HG03045 (cell line): Measurements from ENCODE around the gene ESR2.
"Not testable (repeated sequence)": the region's sequence is repeated elsewhere in the genome, so short reads cannot be mapped to it uniquely, and the experiment has no call there.

Experiments
- ATAC-seq: cut with Tn5 transposase; IDR thresholded peaks from one replicate; pipeline ENCODE4 v1.9.1; 2021; ENCODE audit warnings: mild to moderate bottlenecking, moderate library complexity; ENCODE audit not compliant: unreplicated experiment

ESR2 gene

DNA sequence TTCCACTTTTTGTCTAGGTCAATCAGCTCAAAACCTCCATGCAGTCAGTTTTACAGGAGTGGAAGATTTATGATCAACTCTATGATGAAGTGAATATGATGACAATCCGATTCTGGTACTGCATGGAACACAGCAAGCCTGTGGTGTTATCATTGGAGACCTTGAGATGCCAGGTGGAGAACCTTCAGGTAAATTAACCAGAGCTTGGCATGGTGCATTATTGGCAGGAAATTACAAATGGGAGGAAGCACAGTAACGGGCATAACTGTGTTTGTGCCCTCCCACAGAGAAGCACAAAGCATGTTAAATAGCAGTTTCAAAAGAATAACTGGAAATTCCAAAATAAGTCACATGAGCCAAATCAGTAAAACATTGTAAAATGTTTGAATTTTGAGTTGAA, 135.6 kb downstream of the ESR2 start:
- no peak for ATAC-seq

DNA sequence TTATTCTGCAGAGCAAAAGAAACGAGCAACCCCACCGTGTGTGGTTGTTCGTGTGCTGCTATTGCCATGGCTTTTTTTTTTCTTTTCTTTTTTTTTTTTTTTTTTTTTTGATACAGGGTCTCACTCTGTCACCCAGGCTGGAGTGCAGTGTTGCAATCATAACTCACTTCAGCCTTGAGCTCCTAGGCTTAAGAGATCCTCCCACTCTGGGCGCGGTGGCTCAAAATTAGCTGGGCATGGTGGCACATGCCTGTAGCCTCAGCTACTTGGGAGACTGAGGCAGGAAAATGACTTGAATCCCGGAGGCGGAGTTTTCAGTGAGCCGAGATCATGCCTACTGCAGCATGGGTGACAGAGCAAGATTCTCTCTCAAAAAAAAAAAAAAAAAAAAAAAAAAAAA, 144.2 kb downstream of the ESR2 start:
- ATAC-seq, result no peak

DNA sequence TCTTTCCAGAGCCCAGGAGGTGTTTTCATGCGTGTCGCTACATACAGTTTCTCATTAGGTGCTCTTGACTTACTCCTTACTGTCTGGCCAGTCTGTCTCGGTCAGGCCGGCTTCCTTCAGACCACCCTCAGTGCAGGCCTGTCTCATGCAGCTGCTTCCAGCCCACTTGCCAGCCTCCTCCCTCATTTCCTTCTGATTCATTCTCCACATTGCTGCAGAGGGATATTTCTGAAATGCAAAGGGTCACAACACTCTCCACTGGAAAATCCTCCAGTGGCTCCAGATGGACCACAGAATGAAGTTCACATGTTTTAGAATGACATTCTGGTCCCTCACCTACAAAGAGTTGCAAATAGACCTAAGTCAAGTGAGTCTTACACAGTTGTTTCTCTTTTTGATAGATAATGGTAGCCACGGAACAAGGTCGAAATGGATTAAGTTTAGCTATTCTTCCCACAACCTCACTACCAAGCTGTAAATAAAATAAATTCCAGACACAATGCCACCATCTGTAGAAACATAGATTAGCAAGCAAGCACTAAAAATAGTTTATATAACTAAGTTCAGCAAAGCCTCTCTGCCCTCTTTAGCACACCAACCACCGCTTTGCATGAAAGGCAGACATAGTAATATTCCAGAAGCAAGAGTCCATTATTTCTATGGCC, 146.9 kb downstream of the ESR2 start:
- ATAC-seq, result no peak

DNA sequence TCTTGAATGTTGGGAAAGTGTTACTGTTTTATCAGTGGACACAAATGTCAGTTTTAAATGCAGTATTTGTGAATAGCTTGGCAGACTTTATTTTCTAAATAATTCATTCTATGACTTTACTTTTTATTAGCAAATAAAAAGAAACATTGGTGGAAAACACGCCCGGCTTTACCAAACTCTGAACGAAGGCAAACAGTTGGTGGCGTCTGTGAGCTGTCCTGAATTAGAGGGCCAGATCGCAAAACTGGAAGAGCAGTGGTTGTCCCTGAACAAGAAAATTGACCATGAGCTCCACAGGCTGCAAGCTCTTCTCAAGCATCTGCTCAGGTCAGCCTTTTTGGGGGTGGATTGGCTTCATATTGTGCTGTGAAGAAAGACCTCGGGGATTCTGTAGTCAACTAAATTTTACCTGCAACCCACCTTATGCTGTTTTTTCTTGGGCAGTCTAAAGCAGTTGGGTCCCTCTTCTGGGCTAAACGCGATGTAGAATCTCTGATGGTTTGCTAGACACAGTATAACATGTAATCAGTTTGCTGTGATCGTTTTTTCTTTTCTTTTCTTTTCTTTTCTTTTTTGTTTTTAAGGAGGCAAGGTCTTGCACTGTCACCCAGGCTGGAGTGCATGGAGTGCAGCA, 156.4 kb downstream of the ESR2 start:
- no peak for ATAC-seq

- no peak for ATAC-seq
Observed at GRCh38 chr14:64126548-64126947, 167.6 kb downstream of the ESR2 start.

DNA sequence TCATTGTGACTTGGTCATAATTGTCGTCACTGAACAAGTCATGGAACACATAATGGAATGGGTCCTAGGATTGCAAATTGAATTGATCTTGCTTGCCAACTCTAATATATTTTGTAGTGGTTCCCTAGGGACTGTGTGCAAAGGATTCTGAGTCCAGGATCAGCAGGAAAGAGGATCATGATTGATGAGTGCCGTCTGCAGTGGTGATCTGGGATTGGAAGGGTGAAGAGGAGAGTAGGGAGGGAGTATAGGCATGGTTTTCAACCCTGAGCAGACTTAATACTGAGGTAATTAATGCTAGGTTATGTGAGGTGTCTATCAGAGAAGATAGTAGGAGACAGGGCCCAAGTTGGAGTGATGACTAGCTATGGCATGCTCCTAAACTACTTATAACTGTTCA, 168.9 kb downstream of the ESR2 start:
- no peak for ATAC-seq

DNA sequence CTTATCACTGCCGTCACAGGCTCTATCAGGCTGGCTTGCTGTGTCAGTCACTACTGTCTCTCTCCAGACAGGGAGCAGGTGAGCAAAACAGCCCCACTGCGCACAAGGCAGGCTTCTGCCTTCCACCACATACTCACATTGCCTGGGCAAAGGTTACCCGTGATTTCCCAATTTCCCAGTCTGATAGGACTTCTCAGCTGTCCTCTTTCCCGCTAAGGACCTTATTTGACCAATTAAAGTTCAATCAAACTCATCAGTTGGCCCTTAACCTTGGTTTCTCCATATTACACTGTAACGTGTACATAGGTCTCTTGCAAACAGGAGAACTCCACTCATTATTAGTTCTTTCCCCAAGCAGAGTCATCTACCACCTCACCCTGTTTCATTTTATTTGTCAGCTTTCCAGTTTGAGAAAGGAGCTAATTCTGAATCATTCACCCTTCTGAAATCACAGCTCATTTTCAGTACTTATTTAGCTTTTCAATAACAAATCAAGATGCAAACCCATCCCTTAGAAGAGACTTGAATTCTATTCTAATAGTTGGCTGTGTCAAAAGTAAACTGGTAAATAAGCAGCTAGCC, 170.8 kb downstream of the ESR2 start:
- no peak for ATAC-seq

GRCh38 chr14:64119980-64120379, 174.2 kb downstream of the ESR2 start:
- ATAC-seq, result no peak

- no peak for ATAC-seq
Observed at GRCh38 chr14:64119500-64119899, 174.7 kb downstream of the ESR2 start.

DNA sequence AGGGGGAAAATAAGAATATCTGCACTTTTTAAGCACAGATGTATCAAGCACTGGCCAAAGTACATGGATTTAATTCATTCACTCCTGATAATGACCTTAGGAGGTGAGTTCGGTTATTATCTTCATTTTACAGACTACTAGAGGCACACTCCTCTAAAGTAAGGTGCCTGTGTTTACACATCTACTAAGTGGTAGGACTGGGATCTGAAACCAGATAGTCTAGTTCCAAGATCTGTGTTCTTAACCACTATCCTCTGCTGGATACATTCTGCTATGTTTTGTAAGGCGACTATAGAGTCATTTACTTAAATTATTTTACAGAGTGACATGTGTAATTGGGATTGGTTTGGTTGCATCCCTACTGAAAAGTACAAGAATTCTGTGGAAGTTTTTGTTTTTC, 175.3 kb downstream of the ESR2 start:
- ATAC-seq, result no peak

DNA sequence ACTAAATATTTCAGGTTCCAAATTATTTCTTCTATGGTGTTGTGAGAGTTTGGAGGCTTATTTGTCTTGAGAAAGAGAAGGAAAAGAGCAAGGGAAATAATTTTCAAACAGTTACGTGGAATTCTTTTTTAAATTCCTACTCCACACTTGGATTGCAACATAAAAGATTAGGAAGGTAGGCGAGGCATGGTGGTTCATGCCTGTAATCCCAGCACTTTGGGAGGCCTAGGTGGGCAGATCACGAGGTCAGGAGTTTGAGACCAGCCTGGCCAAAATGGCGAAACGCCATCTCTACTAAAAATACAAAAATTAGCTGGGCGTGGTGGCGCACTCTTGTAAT, 175.8 kb downstream of the ESR2 start:
- ATAC-seq, result not testable (repeated sequence)

- ATAC-seq, result no peak
Observed at GRCh38 chr14:64117671-64118402, 176.3 kb downstream of the ESR2 start.

DNA sequence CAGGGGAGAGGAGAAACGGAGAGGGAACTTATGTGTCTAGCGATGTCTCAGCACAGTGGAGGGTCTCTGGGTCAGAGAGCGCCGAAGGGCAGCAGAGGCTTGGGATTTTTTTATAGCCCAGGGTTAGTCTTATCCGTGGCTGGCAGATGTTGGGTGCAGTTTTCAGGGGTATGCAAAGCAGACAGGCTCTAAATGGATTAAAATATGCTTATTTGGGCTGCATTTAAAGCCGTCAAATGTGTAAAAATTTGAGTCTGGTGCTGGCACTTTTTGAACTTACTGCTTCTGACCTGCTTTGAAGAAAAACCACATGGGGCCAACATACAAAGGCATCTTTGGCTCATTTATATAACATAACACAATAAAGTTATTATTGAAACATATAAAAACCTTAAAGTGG, 178.8 kb downstream of the ESR2 start:
- no peak for ATAC-seq

DNA sequence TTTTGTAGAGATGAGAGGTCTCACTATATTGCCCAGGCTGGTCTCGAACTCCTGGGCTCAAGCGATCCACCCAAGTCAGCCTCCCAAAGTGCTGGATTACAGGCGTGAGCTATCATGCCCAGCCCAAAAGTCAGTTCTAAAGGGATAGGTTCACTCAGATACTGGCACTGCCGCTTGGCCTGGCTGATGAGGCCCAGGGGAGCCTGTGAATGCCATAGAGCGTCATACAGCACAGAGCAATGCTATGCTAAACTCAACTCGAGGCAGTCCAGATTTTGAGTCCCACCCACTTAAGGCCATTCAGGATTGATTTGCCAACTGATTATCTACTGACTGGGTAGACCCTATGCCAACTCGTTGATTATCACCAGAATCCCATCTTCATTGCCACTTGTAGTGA, 179.4 kb downstream of the ESR2 start:
- no peak for ATAC-seq

- ATAC-seq, result no peak
Observed at GRCh38 chr14:64114166-64114565, 180.0 kb downstream of the ESR2 start.

DNA sequence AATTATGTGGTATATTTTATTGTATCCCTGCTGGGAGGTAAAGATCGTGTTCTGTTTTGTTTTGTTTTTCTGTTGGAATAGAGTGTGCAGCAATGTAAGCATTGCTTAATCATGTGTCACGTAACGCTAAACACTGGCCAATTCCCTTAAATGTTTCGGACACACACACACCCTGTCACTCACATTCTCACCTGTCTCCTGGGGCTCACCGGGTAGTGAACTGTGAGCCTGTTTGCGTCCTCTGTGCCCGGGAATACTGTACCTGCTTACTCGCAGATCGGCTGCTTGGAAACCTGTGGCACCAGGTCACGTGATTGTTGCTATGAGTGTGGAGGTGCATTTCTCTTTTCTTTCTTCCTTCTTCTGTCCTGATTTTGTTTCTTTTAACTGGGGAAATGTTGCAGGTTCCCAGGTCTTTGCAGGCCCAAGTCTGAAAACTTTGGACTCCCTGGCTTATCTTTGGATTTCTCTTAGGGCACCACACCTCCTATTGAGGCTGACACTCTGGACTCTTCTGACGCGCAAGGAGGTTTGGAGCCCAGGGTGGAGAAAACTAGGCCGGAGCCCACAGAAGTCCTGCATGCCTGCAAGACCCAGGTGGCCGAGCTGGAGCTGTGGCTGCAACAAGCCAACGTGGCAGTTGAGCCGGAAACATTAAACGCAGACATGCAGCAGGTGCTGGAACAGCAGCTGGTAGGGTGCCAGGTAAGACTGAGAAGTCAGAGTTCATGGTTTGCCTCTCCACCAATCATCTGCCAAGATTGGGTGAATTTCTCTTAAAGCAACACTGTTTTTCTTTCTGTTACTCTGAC, 181.1 kb downstream of the ESR2 start:
- ATAC-seq, result no peak

DNA sequence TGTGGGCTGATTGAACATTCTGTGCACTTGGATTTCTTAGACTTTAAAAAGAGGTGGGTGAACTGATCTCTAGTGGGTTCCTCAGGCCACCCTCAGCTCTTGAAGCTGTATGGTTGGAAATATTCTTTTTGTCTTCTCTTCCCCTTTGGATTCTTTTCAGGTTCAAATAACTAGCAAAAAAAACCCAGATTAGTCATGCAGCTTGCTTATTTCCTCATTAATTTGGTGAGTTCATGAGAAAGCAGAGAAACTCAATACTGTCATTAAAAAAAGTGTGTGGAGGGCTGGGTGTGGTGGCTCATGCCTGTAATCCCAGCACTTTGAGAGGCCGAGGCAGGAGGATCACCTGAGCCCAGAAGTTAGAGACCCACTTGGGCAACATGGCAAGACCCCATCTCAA, 183.4 kb downstream of the ESR2 start:
- no peak for ATAC-seq

DNA sequence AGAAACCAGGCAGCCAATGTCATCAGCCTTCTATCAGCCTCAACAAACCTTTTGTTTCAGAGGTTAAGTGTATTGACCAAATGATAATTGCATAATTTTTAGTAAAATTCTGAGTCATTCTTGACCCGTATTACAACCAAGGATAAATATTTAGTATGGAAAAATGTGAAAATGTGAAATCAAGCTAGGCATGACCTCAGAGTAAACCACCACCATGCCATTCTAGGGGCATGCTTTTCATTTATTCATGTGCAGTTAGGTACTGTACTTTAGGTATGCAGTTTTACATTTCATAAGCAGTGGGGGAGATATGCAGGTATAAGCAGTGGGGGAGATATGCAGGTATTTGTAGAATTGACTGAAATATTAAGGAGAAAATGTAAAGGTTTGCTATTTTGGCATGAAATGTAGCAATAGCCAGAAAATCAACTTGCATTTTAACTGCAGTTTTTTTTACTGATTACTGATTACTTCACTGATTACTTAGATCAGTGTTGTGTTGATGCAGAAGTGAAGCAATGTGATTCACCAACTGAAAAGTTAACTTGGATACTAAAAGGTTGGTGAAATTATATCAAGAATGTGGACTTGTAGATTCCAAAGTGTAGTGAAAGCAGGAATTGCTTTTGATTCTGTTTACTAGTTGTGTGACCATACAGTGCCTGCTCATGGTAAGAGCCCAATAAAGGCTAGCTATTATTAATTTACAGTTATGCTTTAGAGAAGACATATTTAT, 184.2 kb downstream of the ESR2 start:
- ATAC-seq, result no peak

GRCh38 chr14:64107438-64107837, 186.7 kb downstream of the ESR2 start:
- ATAC-seq, result no peak

DNA sequence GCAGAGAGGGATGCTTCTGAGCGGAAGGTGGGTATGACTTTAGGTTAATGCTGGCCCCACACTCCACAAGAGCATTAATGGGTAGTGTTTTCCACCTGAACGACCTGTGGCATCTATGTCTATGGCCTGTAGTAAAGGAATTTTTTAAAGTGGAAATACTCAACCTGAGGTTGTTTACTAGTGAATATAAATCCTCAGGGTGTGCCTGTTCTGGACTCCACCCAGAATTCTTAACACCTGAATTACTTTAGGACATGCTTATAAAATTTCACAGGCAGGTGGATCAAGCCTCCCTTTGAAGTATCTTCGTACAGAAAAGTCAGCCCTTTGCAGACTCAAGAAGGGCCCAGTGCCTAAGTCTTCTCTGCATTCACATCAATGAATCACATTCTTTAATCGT, 196.1 kb downstream of the ESR2 start:
- ATAC-seq, result no peak

DNA sequence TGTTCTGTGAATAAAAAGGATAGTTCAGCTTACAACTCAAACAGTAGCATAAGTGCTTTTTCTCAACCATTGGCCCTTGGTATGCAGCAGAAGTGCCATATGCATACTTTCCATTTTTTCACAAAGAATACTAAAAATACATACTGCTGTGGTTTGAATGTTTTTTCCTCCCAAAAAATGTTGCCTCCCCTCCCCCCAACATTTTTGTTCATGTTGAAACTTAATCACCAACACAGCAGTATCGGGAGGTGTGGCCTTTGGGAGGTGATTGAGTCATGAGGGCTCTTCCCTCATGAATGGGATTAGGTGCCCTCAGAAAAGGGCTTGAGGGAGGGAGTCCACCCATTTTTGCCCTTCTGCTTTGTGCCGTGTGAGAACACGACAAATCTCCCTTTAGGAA, 198.6 kb downstream of the ESR2 start:
- ATAC-seq, result no peak
